K562 (cell line): ENCODE measurements around the gene HCST. TPM values are rescaled to one million over a fixed set of nuclear protein-coding genes. Genes with fewer than 3 reads are reported as not detected.

Experiments
- ATF7 ChIP-seq: fragments of 450-650 bp; IDR thresholded peaks from 2 replicates; pipeline ENCODE4 v1.7.1; 2014; ENCODE audit warnings: mild to moderate bottlenecking, moderate library complexity
- GABPB2 ChIP-seq: fragments of 250-450 bp; sonication (Bioruptor Pico); conservative IDR thresholded peaks from 2 replicates; pipeline ENCODE4 v1.5.1; 2021; ENCODE audit warnings: mild to moderate bottlenecking
- JUN ChIP-seq, 2 experiments: sonication (generic) in 1 of 2; formaldehyde crosslinking in 1 of 2; IDR thresholded peaks; 2 replicates each; pipeline versions ENCODE4 v1.6.1 to v1.8.0; 2012 to 2022; ENCODE audit warnings: borderline replicate concordance in 2 of 2, mild to moderate bottlenecking in 2 of 2, improper control_type of control experiment in 1 of 2, low read depth in 1 of 2, low read length in 1 of 2, missing genetic modification reagents in 1 of 2
- MTA1 ChIP-seq: fragments of 450-650 bp; IDR thresholded peaks from 2 replicates; pipeline ENCODE4 v1.6.1; 2017; ENCODE audit warnings: borderline replicate concordance
- NR2C2 ChIP-seq, 2 experiments: fragments of 200-800 bp in 1 of 2; sonication (Bioruptor generic) in 1 of 2; sonication (generic) in 1 of 2; formaldehyde crosslinking in 1 of 2; IDR thresholded peaks; 2 replicates each; pipeline versions ENCODE4 v1.6.1 to v1.8.0; 2016 to 2022; ENCODE audit warnings: mild to moderate bottlenecking in 1 of 2, missing compliant biosample characterization in 1 of 2, missing genetic modification characterization in 1 of 2, missing genetic modification reagents in 1 of 2
- PHF20 ChIP-seq: fragments of 450-650 bp; IDR thresholded peaks from 2 replicates; pipeline ENCODE4 v1.6.1; 2018; ENCODE audit not compliant: partially characterized antibody
- RBM17 ChIP-seq: fragments of 200-400 bp; formaldehyde crosslinking; IDR thresholded peaks from 2 replicates; pipeline ENCODE4 v1.6.1; 2017; ENCODE audit warnings: low read depth, mild to moderate bottlenecking, low read length, borderline replicate concordance
- TARDBP ChIP-seq: fragments of 450-650 bp; IDR thresholded peaks from 2 replicates; pipeline ENCODE4 v1.6.1; 2016
- polyA plus RNA-seq, 8 experiments: library from polyadenylated mRNA; depleted of rRNA in 4 of 8; stranded (reverse) in 5 of 8; unstranded in 3 of 8; fragments of >200 nt; fragmentation: Nextera tagmentation in 2 of 8; fragmentation: Illumina TruSeq in 1 of 8; extraction: Ambion mirVana in 2 of 8; extraction: Trizol in 1 of 8; gene quantifications; 2 replicates each; pipeline versions ENCODE4 v1.2.1 to v1.2.3, GENCODE V29; 2011 to 2014; ENCODE audit warnings: inconsistent platforms in 1 of 8, missing spikeins in 1 of 8
- total RNA-seq, 7 experiments: library from RNA; depleted of rRNA in 6 of 7; stranded (reverse); fragments of >200 nt in 6 of 7; fragmentation: Illumina TruSeq in 2 of 7; extraction: Trizol in 2 of 7; gene quantifications; 2 replicates each; pipeline versions ENCODE4 v1.2.1 to v1.2.3, GENCODE V29; 2011 to 2021; ENCODE audit warnings: low replicate concordance in 1 of 7
- TF ChIP-seq, protein P1 (sequence below), 3 experiments: fragments of 200-800 bp in 1 of 3; fragments of 250-450 bp in 1 of 3; fragments of 450-650 bp in 1 of 3; sonication (Bioruptor Pico) in 1 of 3; sonication (Bioruptor generic) in 1 of 3; formaldehyde crosslinking in 1 of 3; IDR thresholded peaks; 2 replicates each; pipeline versions ENCODE4 v1.6.1 to v1.8.0; 2016 to 2022; ENCODE audit warnings: mild to moderate bottlenecking in 2 of 3, missing genetic modification characterization in 2 of 3, missing compliant biosample characterization in 1 of 3, moderate library complexity in 1 of 3
- TF ChIP-seq, protein P2 (sequence below): fragments of 250-450 bp; sonication (Bioruptor Pico); IDR thresholded peaks from 2 replicates; pipeline ENCODE4 v1.4.0; 2020

HCST gene
- total and polyA plus RNA-seq, 9 of the 15 experiments (the other 6 are each of a cell fraction or from before 2014, with no cell fraction given), result 0.29 to 1.9 (median 0.95) TPM; not detected in 2

DNA sequence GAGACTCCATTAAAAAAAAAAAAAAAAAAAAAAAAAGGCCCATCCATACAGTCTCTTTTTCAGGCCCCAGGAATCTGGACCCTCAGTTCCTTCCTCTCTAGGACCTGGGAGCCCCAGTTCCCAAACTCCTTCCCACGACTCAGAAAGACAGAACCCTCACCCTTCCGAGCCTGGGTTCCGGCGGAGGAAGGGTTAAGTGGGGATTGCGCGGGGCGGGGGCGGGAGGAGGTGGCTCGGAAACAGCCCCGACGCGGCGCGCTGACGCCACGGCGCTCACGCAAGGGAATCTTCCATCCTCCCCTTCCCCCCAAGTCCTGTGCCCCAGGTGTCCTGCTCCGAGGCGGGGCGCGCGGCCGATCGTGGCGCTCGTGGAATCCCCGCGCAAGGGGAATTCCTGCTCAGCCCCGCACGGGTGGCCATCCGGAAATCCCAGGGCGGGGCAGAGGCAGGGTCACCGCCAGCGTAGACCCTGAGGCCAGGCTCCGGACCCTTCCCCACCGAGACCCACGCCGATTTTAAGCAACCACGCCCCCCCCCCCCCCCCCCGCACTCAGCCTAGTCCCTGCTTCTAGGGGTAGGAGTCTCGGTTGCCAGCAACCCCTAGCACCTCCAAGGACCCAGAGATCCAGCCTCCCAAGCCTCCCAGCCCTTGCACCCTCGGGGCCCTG lies 2.6 kb upstream of the HCST start (continued):
- TF ChIP-seq, protein P1, sequence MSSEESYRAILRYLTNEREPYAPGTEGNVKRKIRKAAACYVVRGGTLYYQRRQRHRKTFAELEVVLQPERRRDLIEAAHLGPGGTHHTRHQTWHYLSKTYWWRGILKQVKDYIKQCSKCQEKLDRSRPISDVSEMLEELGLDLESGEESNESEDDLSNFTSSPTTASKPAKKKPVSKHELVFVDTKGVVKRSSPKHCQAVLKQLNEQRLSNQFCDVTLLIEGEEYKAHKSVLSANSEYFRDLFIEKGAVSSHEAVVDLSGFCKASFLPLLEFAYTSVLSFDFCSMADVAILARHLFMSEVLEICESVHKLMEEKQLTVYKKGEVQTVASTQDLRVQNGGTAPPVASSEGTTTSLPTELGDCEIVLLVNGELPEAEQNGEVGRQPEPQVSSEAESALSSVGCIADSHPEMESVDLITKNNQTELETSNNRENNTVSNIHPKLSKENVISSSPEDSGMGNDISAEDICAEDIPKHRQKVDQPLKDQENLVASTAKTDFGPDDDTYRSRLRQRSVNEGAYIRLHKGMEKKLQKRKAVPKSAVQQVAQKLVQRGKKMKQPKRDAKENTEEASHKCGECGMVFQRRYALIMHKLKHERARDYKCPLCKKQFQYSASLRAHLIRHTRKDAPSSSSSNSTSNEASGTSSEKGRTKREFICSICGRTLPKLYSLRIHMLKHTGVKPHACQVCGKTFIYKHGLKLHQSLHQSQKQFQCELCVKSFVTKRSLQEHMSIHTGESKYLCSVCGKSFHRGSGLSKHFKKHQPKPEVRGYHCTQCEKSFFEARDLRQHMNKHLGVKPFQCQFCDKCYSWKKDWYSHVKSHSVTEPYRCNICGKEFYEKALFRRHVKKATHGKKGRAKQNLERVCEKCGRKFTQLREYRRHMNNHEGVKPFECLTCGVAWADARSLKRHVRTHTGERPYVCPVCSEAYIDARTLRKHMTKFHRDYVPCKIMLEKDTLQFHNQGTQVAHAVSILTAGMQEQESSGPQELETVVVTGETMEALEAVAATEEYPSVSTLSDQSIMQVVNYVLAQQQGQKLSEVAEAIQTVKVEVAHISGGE (CRISPR knock-in tag; IDR thresholded peaks at IDR 0.05), result no peak
- TF ChIP-seq JUN (IDR thresholded peaks at IDR 0.05; ENCODE audit: borderline replicate concordance, low read depth, low read length) (0 out of 2 replicates have a peak, but pooled peaks have one; percentile 19), JUN (CRISPR knock-in tag; IDR thresholded peaks at IDR 0.05; ENCODE audit: borderline replicate concordance) (no peak), GABPB2 (no peak), ATF7 (peak; percentile 63; the same call in 1 of the 2 replicates), RBM17 (no peak), MTA1 (peak; percentile 61), PHF20 (peak; percentile 10), NR2C2 (CRISPR knock-in tag; IDR thresholded peaks at IDR 0.05) (no peak), NR2C2 (tag; IDR thresholded peaks at IDR 0.05) (no peak), TARDBP (0 out of 2 replicates have a peak, but pooled peaks have one; percentile 64)
- TF ChIP-seq, protein P2, sequence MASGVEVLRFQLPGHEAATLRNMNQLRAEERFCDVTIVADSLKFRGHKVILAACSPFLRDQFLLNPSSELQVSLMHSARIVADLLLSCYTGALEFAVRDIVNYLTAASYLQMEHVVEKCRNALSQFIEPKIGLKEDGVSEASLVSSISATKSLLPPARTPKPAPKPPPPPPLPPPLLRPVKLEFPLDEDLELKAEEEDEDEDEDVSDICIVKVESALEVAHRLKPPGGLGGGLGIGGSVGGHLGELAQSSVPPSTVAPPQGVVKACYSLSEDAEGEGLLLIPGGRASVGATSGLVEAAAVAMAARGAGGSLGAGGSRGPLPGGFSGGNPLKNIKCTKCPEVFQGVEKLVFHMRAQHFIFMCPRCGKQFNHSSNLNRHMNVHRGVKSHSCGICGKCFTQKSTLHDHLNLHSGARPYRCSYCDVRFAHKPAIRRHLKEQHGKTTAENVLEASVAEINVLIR (CRISPR knock-in tag), result peak; percentile 58; the same call in 1 of the 2 replicates
- TF ChIP-seq, all 486 proteins: peak for 86
